HL-60/S4 (cell line): ENCODE results near the gene OR10G7.
"Not testable (repeated sequence)": the region's sequence is repeated elsewhere in the genome, so short reads cannot be mapped to it uniquely, and the experiment has no call there.

ENCODE experiments used
- in situ Hi-C: fragments of 300-500 bp; cut with MboI; formaldehyde crosslinking; loops from 2 replicates; pipeline ENCODE4 v1.14.3; 2022; ENCODE audit warnings: low sequenced_read_pairs

Gene OR10G7

GRCh38 chr11:124050748-124051147, 9.6 kb upstream of the OR10G7 start:
- in situ Hi-C loops, result no loop called here

- in situ Hi-C loops, result no loop called here
Observed at GRCh38 chr11:124043420-124043819, 2.3 kb upstream of the OR10G7 start.

- in situ Hi-C loops, result no loop called here
Observed at GRCh38 chr11:124039557-124039956, 1.6 kb downstream of the OR10G7 start.

- in situ Hi-C loops, result no loop called here
Observed at GRCh38 chr11:124036666-124037065, 4.5 kb downstream of the OR10G7 start.

GRCh38 chr11:124026498-124026897, 14.6 kb downstream of the OR10G7 start, which contains the start of gene OR10G8:
OR10G8 (plus strand) TSS chr11:124026798; CDS start chr11:124029623, 2,825 bp downstream.
- in situ Hi-C loops, result no loop called here

GRCh38 chr11:124015837-124016236, 25.3 kb downstream of the OR10G7 start:
- in situ Hi-C loops, result not testable (repeated sequence)

GRCh38 chr11:124012697-124013096, 28.4 kb downstream of the OR10G7 start, which contains the start of gene OR10G4:
OR10G4 (plus strand) TSS chr11:124012997; CDS start chr11:124015575, 2,578 bp downstream.
- in situ Hi-C loops, result no loop called here

- in situ Hi-C loops, result no loop called here
Observed at GRCh38 chr11:123995119-123995518, 46.0 kb downstream of the OR10G7 start, which contains the start of gene OR10G6. OR10G6 (minus strand) TSS chr11:123995161; CDS start chr11:123995161, 0 bp downstream.
